ENCODE measurements around the gene HPS1.

Gene HPS1

GRCh38 chr10:98411768-98412167 lies 35.0 kb downstream of the HPS1 start:
- peak; percentile 34 for DNase-seq (ENCODE audit: low spot score)

GRCh38 chr10:98411166-98411565 lies 35.6 kb downstream of the HPS1 start:
- no peak for DNase-seq (ENCODE audit: low spot score)

GRCh38 chr10:98410759-98411158 lies 36.0 kb downstream of the HPS1 start:
- no peak for DNase-seq (ENCODE audit: low spot score)

GRCh38 chr10:98410135-98410743 lies 36.5 kb downstream of the HPS1 start:
- no peak for DNase-seq (ENCODE audit: low spot score)

GRCh38 chr10:98408799-98409198 lies 37.9 kb downstream of the HPS1 start:
- DNase-seq (ENCODE audit: low spot score) = no peak

GRCh38 chr10:98407744-98408241 lies 38.9 kb downstream of the HPS1 start:
- DNase-seq (ENCODE audit: low spot score) = no peak

- DNase-seq (ENCODE audit: low spot score) = no peak
Measured at GRCh38 chr10:98407017-98407743, 39.6 kb downstream of the HPS1 start.

- DNase-seq (ENCODE audit: low spot score) = no peak
Measured at GRCh38 chr10:98405422-98405821, 41.3 kb downstream of the HPS1 start.

- peak; percentile 67 for DNase-seq (ENCODE audit: low spot score)
Measured at GRCh38 chr10:98404571-98405359, 42.0 kb downstream of the HPS1 start.

GRCh38 chr10:98403812-98404504 lies 42.8 kb downstream of the HPS1 start:
- peak; percentile 49 for DNase-seq (ENCODE audit: low spot score)

- DNase-seq (ENCODE audit: low spot score) = no peak
Measured at GRCh38 chr10:98402931-98403718, 43.6 kb downstream of the HPS1 start.

- no peak for DNase-seq (ENCODE audit: low spot score)
Measured at GRCh38 chr10:98402478-98402877, 44.3 kb downstream of the HPS1 start.

- no peak for DNase-seq (ENCODE audit: low spot score)
Measured at GRCh38 chr10:98400482-98400881, 46.3 kb downstream of the HPS1 start.

GRCh38 chr10:98399784-98400183 lies 47.0 kb downstream of the HPS1 start:
- no peak for DNase-seq (ENCODE audit: low spot score)

GRCh38 chr10:98397089-98397600 lies 49.6 kb downstream of the HPS1 start:
- DNase-seq (ENCODE audit: low spot score) = no peak

GRCh38 chr10:98396096-98397063 lies 50.4 kb downstream of the HPS1 start:
- no peak for DNase-seq (ENCODE audit: low spot score)

GRCh38 chr10:98394851-98395440 lies 51.8 kb downstream of the HPS1 start:
- DNase-seq (ENCODE audit: low spot score) = no peak

GRCh38 chr10:98391578-98391991 lies 55.1 kb downstream of the HPS1 start:
- DNase-seq (ENCODE audit: low spot score) = peak; percentile 55

- DNase-seq (ENCODE audit: low spot score) = no peak
Measured at GRCh38 chr10:98391065-98391464, 55.7 kb downstream of the HPS1 start.

- DNase-seq (ENCODE audit: low spot score) = no peak
Measured at GRCh38 chr10:98390406-98390805, 56.3 kb downstream of the HPS1 start.

Measured in GM03348 (cell line).